HG02759 (cell line): Measurements from ENCODE around the gene CLCNKA.
A peak's percentile ranks its signal among the peaks of the same experiment; 100 is the strongest.
"Not testable (repeated sequence)": the region's sequence is repeated elsewhere in the genome, so short reads cannot be mapped to it uniquely, and the experiment has no call there.

ENCODE experiments used
- ATAC-seq: cut with Tn5 transposase; IDR thresholded peaks from one replicate; pipeline ENCODE4 v1.9.1; 2021; ENCODE audit warnings: mild to moderate bottlenecking, moderate library complexity; ENCODE audit not compliant: unreplicated experiment

The CLCNKA gene

GRCh38 chr1:16061989-16062686 is 40.3 kb downstream of the CLCNKA start:
- ATAC-seq = not testable (repeated sequence)

DNA sequence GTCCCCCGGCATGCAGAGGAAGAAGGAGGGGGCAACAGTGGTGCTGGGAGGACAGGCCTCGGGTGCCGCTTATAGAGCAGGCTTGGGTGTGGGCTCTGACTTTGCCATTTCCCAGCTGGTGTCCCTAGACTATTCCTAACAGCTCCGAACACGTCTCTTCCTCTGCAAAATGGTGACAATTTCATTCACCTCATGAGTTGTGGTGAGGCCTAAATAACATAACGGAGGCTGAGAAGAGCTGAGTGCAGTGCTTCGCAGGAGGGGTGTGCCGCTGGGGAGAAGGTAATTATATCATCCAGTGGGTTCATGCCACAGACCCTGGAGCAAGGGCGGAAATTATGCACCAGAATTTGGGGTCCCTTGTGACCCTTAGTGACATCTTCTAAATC is 40.8 kb downstream of the CLCNKA start:
- ATAC-seq = not testable (repeated sequence)

- ATAC-seq = no peak
These were observed 41.5 kb downstream of the CLCNKA start for GRCh38 chr1:16063226-16063829.

GRCh38 chr1:16063921-16064320 is 42.1 kb downstream of the CLCNKA start:
- no peak for ATAC-seq

DNA sequence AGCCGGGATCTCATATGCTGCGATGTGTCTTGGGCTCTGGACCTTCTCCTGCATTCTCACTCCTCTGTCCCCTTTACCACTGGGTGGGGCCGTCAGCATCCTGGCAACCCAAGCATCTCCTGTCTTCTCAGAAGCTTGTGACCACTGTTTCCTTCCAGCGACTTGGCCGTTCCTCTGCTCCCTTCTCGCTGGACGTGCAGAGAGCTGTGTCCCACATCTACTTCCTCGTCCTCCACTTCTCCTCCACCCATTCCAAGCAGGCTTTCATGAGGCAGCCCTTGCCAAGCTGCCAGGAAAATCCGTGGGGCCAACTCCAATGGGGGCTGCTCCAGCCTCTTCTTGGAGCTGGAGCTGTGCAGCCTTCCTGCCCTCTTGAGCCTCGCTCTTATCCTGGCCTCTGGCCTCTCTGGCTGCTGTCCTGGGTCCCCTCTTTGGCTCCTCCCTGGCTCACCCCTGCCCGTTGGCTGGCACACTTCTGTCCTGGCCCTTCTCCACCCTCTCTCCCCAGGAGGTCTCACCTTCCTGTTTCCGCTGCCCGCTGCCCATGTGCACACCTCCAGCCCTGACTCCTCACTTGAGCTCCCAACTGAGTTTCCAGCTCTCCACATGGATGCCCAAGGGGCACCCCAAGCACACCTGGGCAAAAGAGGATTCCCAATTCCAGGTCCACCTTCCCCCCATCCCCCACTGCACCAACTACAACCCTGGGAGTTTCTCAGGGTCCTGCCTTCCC is 42.9 kb downstream of the CLCNKA start:
- no peak for ATAC-seq

GRCh38 chr1:16065269-16065576 is 43.4 kb downstream of the CLCNKA start:
- ATAC-seq = no peak

DNA sequence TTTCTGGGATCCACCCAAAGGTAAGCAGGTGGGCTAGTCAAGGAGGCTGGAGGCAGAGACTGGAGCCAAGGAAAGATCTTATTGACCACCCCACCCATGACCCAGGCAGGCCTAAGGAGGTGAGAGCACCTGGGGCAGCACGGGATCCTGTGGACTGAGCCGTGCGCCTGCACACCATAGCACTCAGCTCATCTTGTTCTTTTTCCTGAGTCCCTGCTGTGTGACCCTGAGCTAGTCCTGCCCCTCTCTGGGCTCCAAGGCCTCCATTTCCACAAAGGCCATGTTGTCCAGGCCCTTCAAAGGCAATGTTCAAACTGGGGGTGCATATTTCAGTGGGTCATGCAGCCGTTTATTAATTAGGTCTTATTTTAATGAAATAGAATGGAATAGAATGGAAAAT is 44.4 kb downstream of the CLCNKA start:
- no peak for ATAC-seq

DNA sequence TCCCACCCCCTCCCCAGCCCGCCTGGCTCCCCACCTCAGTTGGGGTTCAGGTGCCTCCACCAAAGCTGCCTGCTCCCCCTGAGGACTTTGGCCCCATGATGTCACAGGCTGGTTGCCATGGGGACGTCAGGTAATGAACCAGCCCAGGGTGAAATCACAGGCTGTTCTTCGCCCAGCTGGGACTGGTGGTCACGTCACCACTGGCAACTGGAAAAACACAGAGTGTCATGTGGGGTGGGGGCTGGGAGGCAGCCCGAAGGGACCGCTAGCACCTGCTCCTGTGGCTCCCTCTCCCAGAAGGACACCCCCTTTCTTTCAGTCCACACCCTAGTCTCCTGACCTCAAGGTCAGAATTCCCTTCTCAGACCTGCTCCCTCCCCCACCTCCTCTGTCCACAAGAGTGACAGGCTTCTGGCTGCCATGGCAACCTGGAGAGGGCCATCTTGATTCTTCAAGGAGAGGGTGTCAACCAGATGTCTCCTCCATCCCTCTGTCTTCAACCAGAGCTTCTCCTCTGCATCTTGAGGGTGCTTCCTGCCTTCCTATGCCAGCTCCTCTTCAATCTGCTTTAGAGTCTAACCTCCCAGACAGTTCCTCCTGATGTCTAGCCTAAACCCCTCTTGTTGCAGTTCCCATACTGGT is 45.4 kb downstream of the CLCNKA start:
- ATAC-seq = no peak

GRCh38 chr1:16067933-16068332 is 46.1 kb downstream of the CLCNKA start:
- ATAC-seq = no peak

- ATAC-seq = no peak
These were observed 46.8 kb downstream of the CLCNKA start for GRCh38 chr1:16068356-16069270.

DNA sequence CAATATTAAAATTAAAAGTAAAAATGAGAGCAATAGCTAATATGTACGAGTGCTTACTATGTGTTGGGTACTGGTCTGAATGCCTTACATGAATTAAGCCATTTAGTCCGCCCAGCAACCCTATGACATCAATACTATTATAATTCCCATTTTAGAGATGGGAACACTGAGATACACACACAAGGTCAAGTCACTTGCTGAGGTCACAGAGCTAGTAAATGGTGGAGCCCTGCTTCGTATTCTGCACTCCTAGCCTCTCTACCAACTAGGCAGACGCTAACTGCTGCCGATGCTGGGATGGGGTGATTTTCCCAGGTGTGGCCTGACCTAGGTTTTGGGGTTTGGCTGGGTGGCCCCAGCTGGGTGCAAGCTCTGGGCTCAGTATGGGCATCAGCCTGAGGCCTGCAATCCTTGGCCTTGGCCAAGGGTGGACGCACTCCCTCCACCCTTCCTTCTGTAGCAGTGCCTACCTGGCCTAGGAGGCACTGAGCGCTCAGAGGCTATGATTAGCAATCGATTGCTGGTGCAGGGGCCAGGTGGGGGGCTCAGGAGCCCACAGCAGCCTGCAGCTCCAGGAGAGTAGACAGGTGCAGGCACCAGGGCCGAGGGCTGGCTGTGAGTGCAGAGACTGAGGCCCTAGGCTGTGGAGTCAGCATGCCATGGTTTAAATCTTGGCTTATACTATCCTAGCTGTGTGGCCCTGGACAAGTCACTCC is 49.0 kb downstream of the CLCNKA start:
- no peak for ATAC-seq

- no peak for ATAC-seq
These were observed 49.8 kb downstream of the CLCNKA start for GRCh38 chr1:16071614-16072013.

- no peak for ATAC-seq
These were observed 50.3 kb downstream of the CLCNKA start for GRCh38 chr1:16072095-16072494.

DNA sequence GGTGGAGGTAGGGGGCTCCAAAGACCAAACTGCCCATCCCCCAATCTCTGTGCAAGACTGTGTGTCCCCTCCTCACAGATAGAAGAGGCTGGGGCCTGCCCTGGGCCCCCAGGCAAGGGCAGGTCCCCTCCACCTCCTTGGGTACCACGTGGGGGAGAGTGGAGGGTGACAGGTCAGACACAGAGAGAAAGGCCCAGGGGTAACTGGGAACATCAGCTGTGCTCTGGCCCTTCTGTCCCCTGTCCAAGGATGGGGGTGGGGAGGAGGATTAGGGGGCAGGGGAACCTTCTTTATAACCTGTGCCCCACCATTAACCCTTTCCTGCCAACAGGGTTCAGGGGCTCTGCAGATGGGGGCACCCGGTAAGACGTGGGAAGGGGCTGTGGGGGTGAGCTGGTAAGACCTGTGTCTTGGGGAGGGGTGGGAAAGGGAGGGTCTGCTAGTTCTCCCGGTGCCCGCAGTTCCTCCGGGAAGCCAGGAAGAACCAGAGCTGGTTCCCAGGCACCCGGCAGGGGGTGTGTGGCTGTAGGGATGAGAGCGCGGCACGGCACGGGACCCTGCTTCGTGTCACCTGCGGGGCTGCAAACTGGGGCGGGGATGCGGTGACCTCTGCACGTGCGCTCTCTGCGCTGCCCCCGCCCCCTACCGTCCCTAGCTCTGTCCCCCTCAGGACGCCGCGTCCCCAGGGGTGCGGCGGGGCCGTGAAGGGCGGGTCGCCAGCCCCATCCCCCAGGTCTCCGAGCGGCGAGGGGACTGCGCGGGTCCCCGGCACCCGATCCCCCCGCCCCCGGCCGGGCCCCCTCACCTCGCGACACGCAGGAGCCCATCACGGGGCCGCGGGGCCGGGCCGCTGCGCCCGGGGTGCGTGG is 51.0 kb downstream of the CLCNKA start:
- no peak for ATAC-seq

DNA sequence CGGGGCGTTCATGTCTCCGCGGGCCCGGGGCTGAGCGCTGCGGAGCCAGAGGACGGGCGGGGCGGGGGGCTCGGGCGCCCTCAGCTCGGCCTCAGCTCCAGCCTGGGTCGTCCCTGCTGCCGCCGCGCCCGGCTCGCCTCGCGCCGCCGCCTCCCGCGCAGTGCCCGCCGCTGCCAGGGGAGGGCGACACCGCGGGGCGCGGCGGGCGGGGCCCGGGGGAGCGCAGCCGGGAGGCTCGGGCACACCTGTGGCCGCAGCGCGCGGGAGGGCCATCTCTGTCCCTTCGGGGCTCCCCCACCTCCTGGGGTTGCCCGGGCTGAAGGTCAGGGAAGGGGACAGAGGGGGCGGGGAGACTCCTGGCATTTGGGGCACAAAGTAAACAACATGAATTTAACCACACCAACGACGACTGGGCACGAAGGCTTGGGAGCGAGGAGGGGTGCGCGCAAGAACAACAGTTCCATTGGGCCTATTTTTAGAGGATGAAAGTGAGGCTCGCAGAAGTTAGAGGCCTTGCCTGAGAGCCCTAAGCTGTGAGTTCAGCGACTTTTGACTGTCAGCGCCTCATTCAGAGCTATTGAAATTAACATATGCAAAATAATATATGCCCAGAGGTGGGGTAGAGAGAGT is 51.8 kb downstream of the CLCNKA start, which contains the start of gene FAM131C:
Gene FAM131C (minus strand): TSS at position 162 of the 630 bp plus-strand sequence. CDS start 209 bp downstream, outside the sequence.
- ATAC-seq = peak; percentile 58

DNA sequence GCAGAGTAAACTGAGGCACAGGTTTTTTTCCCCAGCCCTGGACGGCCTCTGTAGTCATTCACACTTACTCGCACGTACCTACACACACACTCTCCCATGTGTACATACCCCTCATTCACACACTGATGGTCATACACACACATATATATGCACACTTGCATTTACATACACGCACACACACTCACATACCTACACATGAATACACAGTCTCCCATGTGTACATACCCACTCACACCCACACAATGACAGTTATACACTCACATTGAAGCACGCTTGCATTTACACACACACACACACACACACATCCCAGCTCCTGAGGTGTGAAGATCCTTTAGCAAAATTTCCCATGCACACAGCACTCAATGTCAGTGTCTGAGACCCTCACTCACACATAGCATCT is 52.4 kb downstream of the CLCNKA start:
- ATAC-seq = no peak

DNA sequence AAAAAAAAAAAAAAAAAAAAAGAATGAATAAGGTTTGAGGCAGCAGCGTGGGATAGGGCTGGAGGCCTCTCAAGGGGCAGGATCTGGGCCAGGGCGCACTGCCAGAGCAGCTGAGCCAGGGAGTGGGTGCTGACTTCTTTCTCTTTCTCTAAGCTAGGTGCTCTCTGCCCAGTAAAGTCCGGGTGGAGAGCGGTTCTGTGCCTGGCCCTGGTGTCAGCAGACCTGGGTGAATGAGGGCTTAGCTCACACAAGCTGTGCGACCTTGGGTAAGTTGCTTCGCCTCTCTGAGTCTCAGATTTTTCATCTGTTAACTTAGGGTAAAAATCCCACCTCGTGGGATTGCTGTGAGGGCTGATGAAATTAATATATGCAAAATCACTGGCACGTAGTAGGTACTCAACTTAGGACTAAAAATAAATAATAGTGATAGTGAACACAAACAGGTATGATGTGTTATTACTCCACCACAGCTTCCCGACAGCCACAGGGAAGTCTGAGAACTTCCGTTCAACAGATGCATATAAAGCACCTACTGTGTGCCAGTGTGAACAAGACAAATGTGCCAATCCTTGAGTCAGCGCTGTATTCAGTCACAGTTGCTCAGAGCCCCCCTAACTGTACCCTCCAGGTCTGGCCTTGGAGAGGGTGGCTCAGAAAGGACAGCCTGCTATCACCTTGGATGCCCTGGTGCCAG is 53.6 kb downstream of the CLCNKA start:
- ATAC-seq = no peak
